HG03280 (cell line): ENCODE results near the gene EXD3.
"Not testable (repeated sequence)": the region's sequence is repeated elsewhere in the genome, so short reads cannot be mapped to it uniquely, and the experiment has no call there.

Experiments used
- ATAC-seq: cut with Tn5 transposase; IDR thresholded peaks from one replicate; pipeline ENCODE4 v1.9.1; 2021; ENCODE audit warnings: mild to moderate bottlenecking, moderate library complexity; ENCODE audit not compliant: unreplicated experiment

Gene EXD3

GRCh38 chr9:137458194-137459151 lies 35.5 kb upstream of the EXD3 start:
- ATAC-seq: no peak

GRCh38 chr9:137457406-137458193 lies 34.6 kb upstream of the EXD3 start:
- ATAC-seq: no peak

- ATAC-seq: no peak
These were observed 34.0 kb upstream of the EXD3 start for GRCh38 chr9:137456864-137457405.

- no peak for ATAC-seq
These were observed 33.3 kb upstream of the EXD3 start for GRCh38 chr9:137456061-137456863.

- ATAC-seq: no peak
These were observed 32.5 kb upstream of the EXD3 start for GRCh38 chr9:137455359-137455991.

- no peak for ATAC-seq
These were observed 31.8 kb upstream of the EXD3 start for GRCh38 chr9:137454597-137455358.

- ATAC-seq: peak; percentile 27
These were observed 31.2 kb upstream of the EXD3 start for GRCh38 chr9:137454145-137454596.

- ATAC-seq: peak; percentile 61
These were observed 30.7 kb upstream of the EXD3 start for GRCh38 chr9:137453643-137454081.

GRCh38 chr9:137452761-137453642 lies 30.0 kb upstream of the EXD3 start:
- no peak for ATAC-seq

GRCh38 chr9:137452006-137452760 lies 29.2 kb upstream of the EXD3 start:
- no peak for ATAC-seq

GRCh38 chr9:137451264-137452005 lies 28.5 kb upstream of the EXD3 start:
- ATAC-seq: not testable (repeated sequence)

GRCh38 chr9:137450539-137451222 lies 27.7 kb upstream of the EXD3 start:
- ATAC-seq: not testable (repeated sequence)

- ATAC-seq: no peak
These were observed 27.1 kb upstream of the EXD3 start for GRCh38 chr9:137449931-137450538.

- ATAC-seq: no peak
These were observed 26.3 kb upstream of the EXD3 start for GRCh38 chr9:137449081-137449844.

- no peak for ATAC-seq
These were observed 25.6 kb upstream of the EXD3 start for GRCh38 chr9:137448602-137448962.
